KMS-11 (cell line): ENCODE measurements around the gene RNF38.
A peak's percentile ranks its signal among the peaks of the same experiment; 100 is the strongest.

Experiments
- H2AFZ ChIP-seq: fragments of 200-600 bp; sonication (generic); 2 replicates; pipeline ENCODE4 v1.6.1; 2016; ENCODE audit warnings: antibody characterized with exemption, mixed run types, low read depth
- H3K27ac ChIP-seq: fragments of 200-600 bp; sonication (generic); 2 replicates; pipeline ENCODE4 v1.6.1; 2016; ENCODE audit warnings: mild to moderate bottlenecking, mixed run types
- H3K27me3 ChIP-seq: fragments of 200-600 bp; sonication (generic); 2 replicates; pipeline ENCODE4 v1.6.1; 2017; ENCODE audit warnings: mild to moderate bottlenecking, low read depth, mixed run types, moderate library complexity; ENCODE audit not compliant: insufficient read depth
- H3K36me3 ChIP-seq: fragments of 200-600 bp; sonication (generic); 2 replicates; pipeline ENCODE4 v1.6.1; 2017; ENCODE audit warnings: mild to moderate bottlenecking, mixed run types; ENCODE audit not compliant: insufficient read depth
- H3K4me1 ChIP-seq: fragments of 200-600 bp; sonication (generic); 2 replicates; pipeline ENCODE4 v1.6.1; 2016; ENCODE audit warnings: mild to moderate bottlenecking, low read depth, mixed run types; ENCODE audit not compliant: poor library complexity, severe bottlenecking
- H3K4me2 ChIP-seq: fragments of 200-600 bp; sonication (generic); 2 replicates; pipeline ENCODE4 v1.7.0; 2016; ENCODE audit warnings: mild to moderate bottlenecking, mixed run types
- H3K4me3 ChIP-seq: fragments of 200-600 bp; sonication (generic); IDR thresholded peaks from 2 replicates; pipeline ENCODE4 v1.6.1; 2017; ENCODE audit warnings: low read depth, low read length, mixed read lengths; ENCODE audit not compliant: insufficient read depth
- H3K79me2 ChIP-seq: fragments of 200-600 bp; sonication (generic); 2 replicates; pipeline ENCODE4 v1.6.1; 2016; ENCODE audit warnings: low read depth, mixed run types; ENCODE audit not compliant: insufficient read depth
- H3K9ac ChIP-seq: fragments of 200-600 bp; sonication (generic); 2 replicates; pipeline ENCODE4 v1.6.1; 2016; ENCODE audit warnings: mild to moderate bottlenecking, mixed run types
- H4K20me1 ChIP-seq: fragments of 200-600 bp; sonication (generic); 2 replicates; pipeline ENCODE4 v1.6.1; 2016; ENCODE audit warnings: mild to moderate bottlenecking, mixed run types; ENCODE audit not compliant: insufficient read depth
- CTCF ChIP-seq: fragments of 200-600 bp; sonication (generic); conservative IDR thresholded peaks from 2 replicates; pipeline ENCODE4 v1.6.1; 2017; ENCODE audit warnings: low read depth, mild to moderate bottlenecking, antibody characterized with exemption, low read length, moderate library complexity, mixed read lengths

Gene RNF38

GRCh38 chr9:36400332-36401163 is 479 bp upstream of the RNF38 start:
- H3K79me2 ChIP-seq: peaks cover 42% of the 10 kb centered on the region
- peak overlapping the region; percentile 85 for H3K27ac ChIP-seq
- H2AFZ ChIP-seq: peak overlapping the region; percentile 66
- H3K4me1 ChIP-seq: peaks cover 44% of the 10 kb centered on the region
- H3K36me3 ChIP-seq: no peaks in the 10 kb centered on the region
- H3K27me3 ChIP-seq: no peaks in the 10 kb centered on the region
- H3K9ac ChIP-seq: peak overlapping the region; percentile 76
- H3K4me2 ChIP-seq: peak overlapping the region; percentile 72
- H3K4me3 ChIP-seq: no peak overlapping the region
- TF ChIP-seq CTCF: no peak
- no peaks in the 10 kb centered on the region; the same call in 1 of the 2 replicates for H4K20me1 ChIP-seq

GRCh38 chr9:36398745-36399144 is 1.3 kb downstream of the RNF38 start:
- H3K9ac ChIP-seq: no peak overlapping the region
- H3K4me1 ChIP-seq: peaks cover 42% of the 10 kb centered on the region

DNA sequence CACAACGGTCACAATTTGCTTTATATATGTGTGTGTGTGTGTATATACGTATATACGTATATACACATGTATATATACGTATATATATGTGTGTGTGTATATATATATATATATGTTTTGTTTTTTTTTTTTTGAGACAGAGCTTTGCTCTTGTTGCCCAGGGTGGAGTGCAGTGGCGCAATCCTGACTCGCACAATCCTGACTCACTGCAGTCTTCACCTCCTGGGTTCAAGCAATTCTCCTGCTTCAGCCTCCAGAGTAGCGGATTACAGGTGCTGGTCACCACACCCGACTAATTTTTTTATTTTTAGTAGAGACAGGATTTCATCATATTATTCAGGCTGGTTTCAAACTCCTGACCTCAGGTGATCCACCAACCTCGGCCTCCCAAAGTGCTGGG is 3.1 kb downstream of the RNF38 start:
- Histone ChIP-seq H3K9ac (no peak overlapping the region), H3K4me2 (no peak overlapping the region), H3K4me3 (no peak overlapping the region), H4K20me1 (no peaks in the 10 kb centered on the region; the same call in 1 of the 2 replicates), H3K27me3 (no peaks in the 10 kb centered on the region), H3K4me1 (peaks cover 29% of the 10 kb centered on the region), H2AFZ (no peak overlapping the region), H3K27ac (no peak overlapping the region), H3K36me3 (no peaks in the 10 kb centered on the region), H3K79me2 (peaks cover 76% of the 10 kb centered on the region)
- no peak for TF ChIP-seq CTCF

More at GRCh38 chr9:36398745-36399144, 1.3 kb downstream of the RNF38 start:
- Histone ChIP-seq H3K4me3 (no peak overlapping the region), H3K27me3 (no peaks in the 10 kb centered on the region), H3K4me2 (peak overlapping the region; percentile 72), H3K27ac (no peak overlapping the region), H4K20me1 (no peaks in the 10 kb centered on the region; the same call in 1 of the 2 replicates), H3K79me2 (peaks cover 60% of the 10 kb centered on the region), H2AFZ (no peak overlapping the region), H3K36me3 (no peaks in the 10 kb centered on the region)
- TF ChIP-seq CTCF: no peak

DNA sequence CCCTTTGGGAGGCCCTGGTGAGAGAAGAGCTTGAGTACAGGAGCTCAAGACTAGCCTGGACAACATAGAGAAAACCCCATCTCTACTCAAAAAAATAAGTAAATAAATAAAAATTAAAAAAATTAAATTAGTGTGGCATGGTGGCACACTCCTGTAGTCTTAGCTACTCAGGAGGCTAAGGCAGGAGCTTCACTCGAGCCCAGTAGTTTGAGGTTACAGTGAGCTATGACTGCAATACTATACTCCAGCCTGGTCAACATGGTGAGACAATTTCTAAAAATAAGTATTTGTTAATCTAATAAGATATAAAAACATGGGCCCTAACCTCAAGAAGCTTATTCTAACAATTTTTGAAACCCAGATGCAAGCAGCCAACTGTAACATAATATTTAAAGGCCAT is 7.6 kb downstream of the RNF38 start:
- Histone ChIP-seq H3K79me2 (peaks cover 62% of the 10 kb centered on the region), H3K36me3 (no peaks in the 10 kb centered on the region), H3K4me3 (no peak overlapping the region), H3K27me3 (no peaks in the 10 kb centered on the region), H3K4me2 (no peak overlapping the region), H2AFZ (no peak overlapping the region), H3K27ac (no peak overlapping the region), H3K9ac (no peak overlapping the region), H3K4me1 (peaks cover 5% of the 10 kb centered on the region), H4K20me1 (no peaks in the 10 kb centered on the region)
- no peak for TF ChIP-seq CTCF
